ENCODE data around the gene KIF5A. TPM values are rescaled to one million over a fixed set of nuclear protein-coding genes. Genes with fewer than 3 reads are reported as not detected.

KIF5A gene
- total and polyA plus RNA-seq, 2 of the 13 experiments (the other 11 are each of a cell fraction or from before 2014, with no cell fraction given) = 1.6 to 11.9 TPM

DNA sequence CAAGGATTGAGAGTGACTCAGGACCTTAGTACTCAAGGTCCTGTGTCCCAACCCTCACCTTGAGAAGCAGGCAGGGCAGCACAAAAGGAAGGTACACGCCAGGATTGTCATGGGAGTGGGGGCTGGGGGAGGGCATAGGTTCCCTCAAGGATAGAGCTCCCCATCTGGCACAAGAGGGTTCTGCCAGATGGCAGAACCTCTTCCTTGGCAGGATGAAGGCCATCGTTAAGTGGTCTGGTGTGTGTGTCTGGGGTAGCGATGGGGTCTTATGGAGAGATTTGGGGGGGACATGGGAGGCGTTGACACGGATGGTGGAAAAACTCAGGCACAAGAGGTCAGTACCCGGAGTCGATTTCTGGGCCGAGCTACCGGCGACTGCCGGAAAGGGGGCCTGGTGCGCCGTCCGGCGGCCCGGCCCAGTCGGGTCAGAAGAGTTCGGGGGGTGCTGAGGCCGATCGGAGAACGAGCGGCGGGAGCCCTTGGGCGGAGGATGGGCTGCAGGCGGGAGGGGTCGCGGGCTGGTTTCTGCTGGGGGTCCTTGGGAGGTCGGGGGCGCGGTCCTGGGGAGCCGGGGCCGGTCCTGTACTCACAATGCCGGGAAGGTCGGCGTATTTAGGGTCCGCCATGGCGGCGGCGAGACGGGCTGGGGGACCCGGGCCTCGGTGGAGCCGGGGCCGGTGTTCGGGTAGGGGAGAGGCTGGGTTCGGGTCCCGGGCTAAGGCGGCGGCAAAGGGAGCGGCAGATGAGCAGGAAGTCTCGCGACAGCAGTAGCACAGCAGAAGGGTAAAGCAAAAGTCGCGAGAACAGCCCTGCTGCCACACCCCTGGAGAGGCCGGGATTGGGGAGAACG lies 3.2 kb upstream of the KIF5A start, which contains the start of gene DCTN2 (continued):
- TF ChIP-seq ZNF788 (CRISPR knock-in tag; IDR thresholded peaks at IDR 0.05; ENCODE audit: borderline replicate concordance) (peak; percentile 29; the same call in 1 of the 2 replicates), ZNF234 (CRISPR knock-in tag; conservative IDR thresholded peaks at IDR 0.05) (no peak), ZNF530 (CRISPR knock-in tag; IDR thresholded peaks at IDR 0.05; ENCODE audit: low read depth) (no peak), KAT2B (IDR thresholded peaks at IDR 0.05; ENCODE audit: borderline replicate concordance, low read depth, low read length) (no peak), NFYC (CRISPR knock-in tag; IDR thresholded peaks at IDR 0.05) (peak; percentile 64; the same call in 1 of the 2 replicates), KDM3A (CRISPR knock-in tag; IDR thresholded peaks at IDR 0.05; ENCODE audit: low read depth) (no peak), ZNF761 (CRISPR knock-in tag; conservative IDR thresholded peaks at IDR 0.05) (peak; percentile 65; the same call in 1 of the 2 replicates), ZEB1 (IDR thresholded peaks at IDR 0.05; ENCODE audit: insufficient replicate concordance, low read depth) (no peak), SETDB1 (CRISPR knock-in tag; IDR thresholded peaks at IDR 0.05; ENCODE audit: borderline replicate concordance) (no peak), SUZ12 (IDR thresholded peaks at IDR 0.05; ENCODE audit: low read depth, low read length) (no peak), SP2 (CRISPR knock-in tag; IDR thresholded peaks at IDR 0.05) (no peak), POLR2AphosphoS5 (IDR thresholded peaks at IDR 0.05; ENCODE audit: low read depth, low read length) (peak; percentile 66), ZNF292 (CRISPR knock-in tag; IDR thresholded peaks at IDR 0.05; ENCODE audit: borderline replicate concordance, low read depth) (no peak), STAT5B (CRISPR knock-in tag; IDR thresholded peaks at IDR 0.05) (no peak), ZSCAN12 (CRISPR knock-in tag; IDR thresholded peaks at IDR 0.05) (no peak), HMGA1 (CRISPR knock-in tag; conservative IDR thresholded peaks at IDR 0.05) (no peak), MAZ (IDR thresholded peaks at IDR 0.05; ENCODE audit: borderline replicate concordance, low read depth, low read length) (no peak), MAZ (CRISPR knock-in tag; IDR thresholded peaks at IDR 0.05; ENCODE audit: low read depth) (no peak), SRSF4 (IDR thresholded peaks at IDR 0.05; ENCODE audit: low read depth, low read length, poor library complexity, severe bottlenecking) (no peak), ZNF552 (CRISPR knock-in tag; IDR thresholded peaks at IDR 0.05; ENCODE audit: borderline replicate concordance) (no peak), TAF15 (IDR thresholded peaks at IDR 0.05; ENCODE audit: low read depth, low read length, poor library complexity, severe bottlenecking) (no peak), ZNF382 (CRISPR knock-in tag; IDR thresholded peaks at IDR 0.05; ENCODE audit: borderline replicate concordance) (no peak)
- TF ChIP-seq, protein P1, sequence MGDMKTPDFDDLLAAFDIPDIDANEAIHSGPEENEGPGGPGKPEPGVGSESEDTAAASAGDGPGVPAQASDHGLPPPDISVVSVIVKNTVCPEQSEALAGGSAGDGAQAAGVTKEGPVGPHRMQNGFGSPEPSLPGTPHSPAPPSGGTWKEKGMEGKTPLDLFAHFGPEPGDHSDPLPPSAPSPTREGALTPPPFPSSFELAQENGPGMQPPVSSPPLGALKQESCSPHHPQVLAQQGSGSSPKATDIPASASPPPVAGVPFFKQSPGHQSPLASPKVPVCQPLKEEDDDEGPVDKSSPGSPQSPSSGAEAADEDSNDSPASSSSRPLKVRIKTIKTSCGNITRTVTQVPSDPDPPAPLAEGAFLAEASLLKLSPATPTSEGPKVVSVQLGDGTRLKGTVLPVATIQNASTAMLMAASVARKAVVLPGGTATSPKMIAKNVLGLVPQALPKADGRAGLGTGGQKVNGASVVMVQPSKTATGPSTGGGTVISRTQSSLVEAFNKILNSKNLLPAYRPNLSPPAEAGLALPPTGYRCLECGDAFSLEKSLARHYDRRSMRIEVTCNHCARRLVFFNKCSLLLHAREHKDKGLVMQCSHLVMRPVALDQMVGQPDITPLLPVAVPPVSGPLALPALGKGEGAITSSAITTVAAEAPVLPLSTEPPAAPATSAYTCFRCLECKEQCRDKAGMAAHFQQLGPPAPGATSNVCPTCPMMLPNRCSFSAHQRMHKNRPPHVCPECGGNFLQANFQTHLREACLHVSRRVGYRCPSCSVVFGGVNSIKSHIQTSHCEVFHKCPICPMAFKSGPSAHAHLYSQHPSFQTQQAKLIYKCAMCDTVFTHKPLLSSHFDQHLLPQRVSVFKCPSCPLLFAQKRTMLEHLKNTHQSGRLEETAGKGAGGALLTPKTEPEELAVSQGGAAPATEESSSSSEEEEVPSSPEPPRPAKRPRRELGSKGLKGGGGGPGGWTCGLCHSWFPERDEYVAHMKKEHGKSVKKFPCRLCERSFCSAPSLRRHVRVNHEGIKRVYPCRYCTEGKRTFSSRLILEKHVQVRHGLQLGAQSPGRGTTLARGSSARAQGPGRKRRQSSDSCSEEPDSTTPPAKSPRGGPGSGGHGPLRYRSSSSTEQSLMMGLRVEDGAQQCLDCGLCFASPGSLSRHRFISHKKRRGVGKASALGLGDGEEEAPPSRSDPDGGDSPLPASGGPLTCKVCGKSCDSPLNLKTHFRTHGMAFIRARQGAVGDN (CRISPR knock-in tag; IDR thresholded peaks at IDR 0.05) = peak; percentile 72
- TF ChIP-seq, protein P2, sequence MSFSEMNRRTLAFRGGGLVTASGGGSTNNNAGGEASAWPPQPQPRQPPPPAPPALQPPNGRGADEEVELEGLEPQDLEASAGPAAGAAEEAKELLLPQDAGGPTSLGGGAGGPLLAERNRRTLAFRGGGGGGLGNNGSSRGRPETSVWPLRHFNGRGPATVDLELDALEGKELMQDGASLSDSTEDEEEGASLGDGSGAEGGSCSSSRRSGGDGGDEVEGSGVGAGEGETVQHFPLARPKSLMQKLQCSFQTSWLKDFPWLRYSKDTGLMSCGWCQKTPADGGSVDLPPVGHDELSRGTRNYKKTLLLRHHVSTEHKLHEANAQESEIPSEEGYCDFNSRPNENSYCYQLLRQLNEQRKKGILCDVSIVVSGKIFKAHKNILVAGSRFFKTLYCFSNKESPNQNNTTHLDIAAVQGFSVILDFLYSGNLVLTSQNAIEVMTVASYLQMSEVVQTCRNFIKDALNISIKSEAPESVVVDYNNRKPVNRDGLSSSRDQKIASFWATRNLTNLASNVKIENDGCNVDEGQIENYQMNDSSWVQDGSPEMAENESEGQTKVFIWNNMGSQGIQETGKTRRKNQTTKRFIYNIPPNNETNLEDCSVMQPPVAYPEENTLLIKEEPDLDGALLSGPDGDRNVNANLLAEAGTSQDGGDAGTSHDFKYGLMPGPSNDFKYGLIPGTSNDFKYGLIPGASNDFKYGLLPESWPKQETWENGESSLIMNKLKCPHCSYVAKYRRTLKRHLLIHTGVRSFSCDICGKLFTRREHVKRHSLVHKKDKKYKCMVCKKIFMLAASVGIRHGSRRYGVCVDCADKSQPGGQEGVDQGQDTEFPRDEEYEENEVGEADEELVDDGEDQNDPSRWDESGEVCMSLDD (CRISPR knock-in tag; IDR thresholded peaks at IDR 0.05; ENCODE audit: borderline replicate concordance) = no peak
